Measurements from ENCODE around the gene CABYR. TPM values are rescaled to one million over a fixed set of nuclear protein-coding genes. Genes with fewer than 3 reads are reported as not detected.

Gene CABYR
- polyA plus RNA-seq, 10 donors, result 1.9 to 7.3 (median 2.9) TPM

DNA sequence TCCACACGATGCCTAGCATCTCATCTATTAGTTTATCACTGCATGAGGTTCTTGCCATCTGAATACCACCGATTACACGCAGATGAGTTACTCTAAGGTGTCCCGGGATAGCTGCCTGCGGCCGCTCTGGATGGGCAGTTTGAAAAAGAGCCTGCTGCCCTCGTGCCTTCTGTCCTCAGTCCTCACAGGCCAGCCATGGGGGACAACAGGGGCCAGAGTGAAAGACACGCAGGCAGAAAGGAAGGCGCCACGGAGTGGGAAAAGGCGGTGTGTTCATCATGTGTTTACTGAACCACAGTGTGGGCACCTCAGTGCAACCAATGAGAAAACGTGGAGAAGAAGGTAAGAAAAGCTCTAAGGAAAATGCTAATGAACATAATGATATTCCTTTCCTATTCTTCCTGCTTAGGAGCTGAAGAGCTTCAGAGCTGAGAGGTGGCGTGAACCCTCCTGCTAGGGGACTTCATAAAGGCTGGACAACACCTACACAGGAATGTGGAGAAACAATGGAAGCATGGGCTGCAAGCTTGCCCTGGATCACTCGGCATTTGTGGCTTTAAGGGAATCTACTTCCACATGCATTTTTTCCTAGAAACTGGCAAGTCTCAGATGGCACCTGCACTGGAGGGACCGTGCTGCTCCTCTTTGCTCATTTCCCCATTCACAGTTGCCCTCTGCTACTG, 50.9 kb downstream of the CABYR start:
- DNase-seq, result no peak

GRCh38 chr18:24190590-24190989, 51.7 kb downstream of the CABYR start:
- peak in 2 of 3 donors; percentile 15 to 32 for DNase-seq

- no peak for DNase-seq
Measured at GRCh38 chr18:24195296-24196053, 56.6 kb downstream of the CABYR start.

DNA sequence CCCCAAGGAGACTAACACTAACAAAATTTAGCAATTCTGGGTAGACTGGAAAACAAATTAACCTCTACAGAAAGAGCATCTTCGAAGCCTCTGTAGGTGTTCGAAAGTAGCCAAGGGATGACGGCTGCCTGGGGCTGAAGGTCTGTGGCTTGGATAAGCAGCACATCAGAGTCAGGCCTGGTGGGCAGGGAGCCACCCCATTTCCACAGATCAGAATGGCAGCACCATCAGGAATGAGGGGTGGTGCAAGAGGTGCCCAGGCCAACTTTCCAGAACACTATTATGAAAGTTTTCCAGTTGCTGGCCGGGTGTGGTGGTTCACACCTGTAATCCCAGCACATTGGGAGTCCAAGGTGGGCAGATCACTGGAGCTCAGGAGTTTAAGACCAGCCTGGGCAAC, 57.9 kb downstream of the CABYR start:
- no peak for DNase-seq

GRCh38 chr18:24197412-24197811, 58.5 kb downstream of the CABYR start:
- no peak for DNase-seq

DNA sequence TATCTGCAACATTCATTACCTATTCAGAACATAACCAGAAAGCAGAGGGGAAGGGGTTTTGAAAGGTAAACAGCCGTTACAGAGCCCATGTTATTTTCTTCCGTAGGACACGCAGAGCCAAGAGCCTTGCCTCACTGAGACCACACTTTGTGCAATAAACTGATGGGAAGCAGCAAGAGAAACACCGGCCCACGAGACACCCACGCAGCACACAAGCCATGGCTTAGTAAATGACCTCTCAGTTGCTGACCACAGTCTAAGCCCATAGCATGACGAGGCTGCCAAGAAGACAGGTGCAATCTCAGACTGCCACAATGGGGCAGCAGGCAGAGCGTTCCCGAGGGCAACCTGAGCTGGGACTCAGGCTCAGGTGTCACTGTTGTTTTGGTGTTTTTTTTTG, 59.6 kb downstream of the CABYR start:
- no peak for DNase-seq

DNA sequence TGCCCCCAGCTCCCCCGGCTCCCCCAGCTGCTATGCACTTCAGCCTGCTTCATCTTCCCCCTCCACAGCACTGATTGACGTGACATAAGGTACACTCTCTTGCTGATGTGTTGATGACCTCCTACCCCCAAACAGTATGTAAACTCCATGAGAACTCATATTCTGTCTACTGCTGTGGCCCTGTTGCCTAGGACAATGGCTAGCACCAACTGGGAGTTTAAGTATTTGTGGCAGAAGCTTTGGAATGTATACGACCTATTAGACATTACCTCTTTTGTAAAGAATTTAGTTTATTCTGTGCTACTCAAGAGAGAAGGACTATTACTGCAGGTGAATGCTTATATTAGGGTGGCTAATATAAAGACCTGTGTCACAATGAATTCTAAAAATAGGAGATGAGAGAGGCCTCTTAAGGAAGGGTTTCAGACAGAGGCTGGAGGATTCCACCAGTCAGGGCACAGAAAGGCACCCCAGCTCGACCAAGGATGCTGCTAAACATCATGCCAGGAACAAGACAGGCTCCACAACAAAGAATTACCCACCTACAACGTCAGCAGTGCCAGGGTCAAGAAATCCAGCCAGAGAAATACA, 60.6 kb downstream of the CABYR start:
- no peak for DNase-seq

GRCh38 chr18:24200494-24201290, 61.8 kb downstream of the CABYR start:
- DNase-seq, result no peak

- DNase-seq, result no peak
Measured at GRCh38 chr18:24201699-24202687, 63.1 kb downstream of the CABYR start.

GRCh38 chr18:24204904-24205303, 66.0 kb downstream of the CABYR start:
- DNase-seq, result no peak

GRCh38 chr18:24208270-24209035, 69.6 kb downstream of the CABYR start:
- no peak for DNase-seq

- DNase-seq, result no peak
Measured at GRCh38 chr18:24209558-24209957, 70.7 kb downstream of the CABYR start.

Other genes starting within 250 kb of the CABYR start
- gene TTC39C, start 124.3 kb upstream of the CABYR start, polyA plus RNA-seq (ENCODE audit: insufficient read length in 10 of 10), result 1 to 10 TPM; 2.3 to 8.0 (median 4.1) TPM

Measured in muscle of back (tissue), 11 donors.